ENCODE measurements around the gene MRPL2. TPM values are rescaled to one million over a fixed set of nuclear protein-coding genes. Genes with fewer than 3 reads are reported as not detected.

Gene MRPL2
- total and polyA plus RNA-seq, 2 donors (not counting 1 experiment from before 2014, with no cell fraction given) = 45.6 to 52.8 TPM

GRCh38 chr6:43021270-43022047 is 37.8 kb downstream of the MRPL2 start, which contains the start of gene RRP36:
Gene RRP36, plus strand, starts transcription at chr6:43021623. Its CDS starts 32 bp downstream, at chr6:43021655.
- Histone ChIP-seq H3K4me1 (ENCODE audit: control insufficient read depth in 2 of 2, insufficient read depth in 2 of 2, low read length in 2 of 2) (peaks cover 3 to 25% of the 10 kb centered on the region in 2 donors), H3K79me2 (ENCODE audit: control insufficient read depth, insufficient read depth, low read length) (peaks cover 36% of the 10 kb centered on the region), H3K9ac (ENCODE audit: low read length) (peak within 1 kb of the TSS; percentile 80), H2AFZ (ENCODE audit: insufficient read depth, low read depth, low read length, poor library complexity, severe bottlenecking) (peak within 1 kb of the TSS; percentile 95), H3K9me3 (ENCODE audit: control extremely low read depth in 1 of 3, control insufficient read depth in 2 of 3, insufficient read depth in 1 of 3, low read length in 2 of 3) (no peaks in the 10 kb centered on the region), H3K27ac (ENCODE audit: low read length in 2 of 2) (peak within 1 kb of the TSS; percentile 25 to 72), H3K4me3 (ENCODE audit: control extremely low read depth in 1 of 5, extremely low read depth in 1 of 5, insufficient read depth in 1 of 5, low read depth in 2 of 5, low read length in 4 of 5) (peak within 1 kb of the TSS; percentile 77 to 99 (median 87)), H3K27me3 (replicated peaks in 1 of 4; ENCODE audit: control extremely low read depth in 1 of 4, control insufficient read depth in 3 of 4, insufficient read depth in 4 of 4, low read length in 3 of 4) (no peaks in the 10 kb centered on the region), H3K4me2 (replicated peaks; ENCODE audit: low read depth, low read length, poor library complexity, severe bottlenecking) (peak within 1 kb of the TSS; percentile 93), H3K36me3 (replicated peaks in 1 of 2; ENCODE audit: control extremely low read depth in 1 of 2, control insufficient read depth in 1 of 2, extremely low read depth in 1 of 2, insufficient read depth in 2 of 2, low read length in 1 of 2) (peaks cover 3 to 50% of the 10 kb centered on the region in 2 experiments), H4K20me1 (ENCODE audit: control insufficient read depth, insufficient read depth, low read length, poor library complexity, severe bottlenecking) (peaks cover 33% of the 10 kb centered on the region)
- peak; percentile 73 for DNase-seq
- POLR2A ChIA-PET = interaction anchor here (0.7 to 2.0 kb wide), 10 partner anchors 12 to 275 kb away, joined by 3 to 12 read pairs (median 4); partner anchors contain the start of genes CNPY3, CUL7, CUL9 and PEX6
- Mint-ChIP-seq H3K4me1 (peaks cover 27% of the 10 kb centered on the region), H3K27ac (peak within 1 kb of the TSS; percentile 82), H3K9me3 (ENCODE audit: insufficient read depth) (no peaks in the 10 kb centered on the region), H3K4me3 (peak within 1 kb of the TSS; percentile 98), H3K27me3 (no peaks in the 10 kb centered on the region)
- TF ChIP-seq EZH2 (IDR thresholded peaks at IDR 0.05; ENCODE audit: borderline replicate concordance, insufficient read depth, low read depth, low read length, poor library complexity, severe bottlenecking) = no peak
- TF ChIP-seq CTCF (IDR thresholded peaks at IDR 0.05) = no peak
- intact Hi-C loops (cut with micrococcal nuclease) = loop anchor here (1.0 kb wide), 1 partner anchor 8 kb away; the partner anchor contains the start of gene MEA1
- peak; percentile 92 for ATAC-seq (ENCODE audit: low read depth)
- 2% methylated on average over 51 of the region's 56 CpGs for WGBS (ENCODE audit: insufficient coverage)
- CTCF ChIA-PET = interaction anchor here (0.8 to 1.2 kb wide), 3 partner anchors 11 to 121 kb away, joined by 3 to 6 read pairs (median 4); no protein-coding TSS in a partner anchor

All from B cell (primary cell).